GM21423 (cell line): ENCODE data around the gene LAMB4.
A peak's percentile ranks its signal among the peaks of the same experiment; 100 is the strongest.

Experiments used
- ATAC-seq: cut with Tn5 transposase; IDR thresholded peaks from one replicate; pipeline ENCODE4 v1.9.1; 2021; ENCODE audit warnings: mild to moderate bottlenecking, moderate library complexity; ENCODE audit not compliant: unreplicated experiment

LAMB4 gene

DNA sequence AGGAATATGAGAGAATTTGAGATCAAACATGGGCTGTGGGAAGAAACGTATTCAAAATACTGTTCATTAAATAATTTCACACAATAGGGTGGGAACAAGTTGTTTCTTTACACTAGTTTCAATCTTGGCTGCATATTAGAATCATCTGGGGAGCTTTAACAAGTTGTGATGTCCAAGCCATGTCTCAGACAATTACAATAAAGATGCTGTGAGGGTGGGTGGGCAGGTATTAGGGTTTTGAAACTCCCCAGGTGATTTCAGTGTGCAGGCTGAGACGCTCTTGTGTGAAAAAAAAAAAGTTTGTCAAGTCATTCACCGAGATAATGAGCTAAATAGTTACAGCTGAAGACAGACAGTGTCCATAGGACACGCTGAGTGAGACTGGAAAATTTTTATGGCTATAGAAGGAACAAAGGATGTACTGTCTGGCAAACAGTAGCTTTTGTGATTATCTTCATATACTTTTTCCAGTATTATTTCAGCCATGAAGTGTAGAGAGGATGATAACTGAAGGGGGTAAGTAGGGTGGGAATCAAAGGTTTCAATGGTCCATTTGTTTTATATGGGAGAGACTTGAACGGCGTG, 12.6 kb upstream of the LAMB4 start:
- ATAC-seq, result no peak

DNA sequence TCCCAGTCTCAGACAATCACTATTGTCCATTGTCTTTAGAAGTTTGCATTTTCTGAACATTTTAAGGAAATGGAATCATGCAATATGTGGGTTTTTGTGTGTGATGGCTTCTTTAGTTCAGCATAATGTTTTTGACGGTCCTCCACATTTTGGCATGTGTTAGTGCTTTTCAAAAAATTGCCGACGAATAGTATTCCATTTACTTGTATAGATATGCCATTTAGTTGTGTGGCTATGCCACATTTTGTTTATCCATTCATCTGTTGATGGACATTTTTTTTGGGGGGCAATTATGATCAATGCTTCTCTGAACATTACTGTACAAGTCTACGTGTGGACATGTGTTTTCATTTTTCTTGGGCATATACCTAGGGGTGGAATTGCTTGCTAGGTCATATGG, 12.0 kb upstream of the LAMB4 start:
- ATAC-seq, result no peak

DNA sequence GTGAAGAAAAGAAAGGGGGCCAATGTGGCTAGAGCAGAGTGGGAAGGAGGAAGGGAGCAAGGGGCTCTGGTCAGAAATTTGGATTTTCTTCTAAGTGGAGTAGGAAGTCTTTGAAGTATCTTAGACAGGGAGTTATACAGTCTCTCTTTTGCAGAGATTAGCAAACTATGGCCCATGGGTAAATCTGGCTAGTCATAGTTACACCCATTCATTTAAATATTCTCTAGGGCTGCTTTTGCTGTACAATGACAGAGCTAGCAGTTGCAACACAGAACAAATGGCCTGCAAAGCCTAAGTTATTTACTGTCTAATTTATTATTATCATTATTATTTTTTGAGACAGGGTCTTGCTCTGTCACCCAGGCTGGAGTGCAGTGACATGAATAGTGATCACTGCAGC, 10.5 kb upstream of the LAMB4 start:
- no peak for ATAC-seq

DNA sequence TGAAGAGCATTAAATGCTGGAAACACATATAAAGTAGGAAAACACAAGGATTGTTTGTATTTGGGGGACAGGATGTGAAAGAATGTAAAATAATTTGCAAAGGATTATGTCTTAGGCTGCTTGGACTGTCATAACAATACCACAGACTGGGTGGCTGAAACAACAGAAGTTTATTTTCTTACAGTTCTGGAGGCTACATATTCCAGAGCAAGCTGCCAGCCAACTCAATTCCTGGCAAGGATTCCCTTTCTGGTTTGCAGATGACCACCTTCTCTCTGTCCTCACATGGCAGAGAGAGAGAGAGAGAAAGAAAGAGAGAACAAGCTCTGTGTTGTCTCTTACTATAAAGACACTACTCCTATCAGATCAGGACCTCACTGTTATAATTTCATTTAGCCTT, 8.8 kb upstream of the LAMB4 start:
- ATAC-seq, result no peak

DNA sequence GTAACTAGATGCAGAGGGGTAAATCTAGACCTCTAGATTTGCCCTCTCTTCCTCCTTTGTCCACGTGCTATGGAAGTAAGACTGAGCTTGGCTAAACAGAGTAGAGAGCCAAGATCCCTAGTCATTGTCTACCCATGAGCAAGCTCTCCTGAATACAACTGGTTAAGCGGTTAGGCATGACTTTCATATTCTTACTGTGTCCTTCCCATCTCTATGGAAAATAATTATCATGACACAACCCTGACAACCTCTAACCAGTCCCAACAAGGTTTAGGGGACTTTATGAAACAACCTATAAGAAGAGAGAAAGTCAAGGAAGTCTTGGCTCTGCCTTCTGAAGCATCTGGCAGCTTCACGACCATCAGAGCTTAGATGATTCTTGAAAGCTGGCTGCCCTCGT, 7.8 kb upstream of the LAMB4 start:
- no peak for ATAC-seq

DNA sequence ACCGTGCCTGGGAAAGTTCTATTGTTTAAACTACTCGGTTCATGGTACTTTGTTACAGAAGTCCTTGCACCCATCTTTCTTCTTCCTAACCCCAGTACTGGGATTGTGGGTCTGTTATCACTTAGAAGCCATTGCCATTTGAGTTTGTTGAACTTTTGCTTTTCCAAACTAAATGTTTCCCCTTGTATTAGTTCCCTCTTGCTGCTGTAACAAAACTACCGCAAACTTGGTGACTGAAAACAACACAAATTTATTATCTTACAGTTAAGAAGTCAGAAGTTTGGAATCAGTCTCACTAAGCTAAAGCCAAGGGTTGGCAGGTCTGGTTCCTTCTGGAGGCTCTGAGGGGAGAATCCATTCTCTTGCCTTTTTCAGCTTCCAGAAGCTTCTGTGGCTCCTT, 6.9 kb upstream of the LAMB4 start:
- ATAC-seq, result no peak

DNA sequence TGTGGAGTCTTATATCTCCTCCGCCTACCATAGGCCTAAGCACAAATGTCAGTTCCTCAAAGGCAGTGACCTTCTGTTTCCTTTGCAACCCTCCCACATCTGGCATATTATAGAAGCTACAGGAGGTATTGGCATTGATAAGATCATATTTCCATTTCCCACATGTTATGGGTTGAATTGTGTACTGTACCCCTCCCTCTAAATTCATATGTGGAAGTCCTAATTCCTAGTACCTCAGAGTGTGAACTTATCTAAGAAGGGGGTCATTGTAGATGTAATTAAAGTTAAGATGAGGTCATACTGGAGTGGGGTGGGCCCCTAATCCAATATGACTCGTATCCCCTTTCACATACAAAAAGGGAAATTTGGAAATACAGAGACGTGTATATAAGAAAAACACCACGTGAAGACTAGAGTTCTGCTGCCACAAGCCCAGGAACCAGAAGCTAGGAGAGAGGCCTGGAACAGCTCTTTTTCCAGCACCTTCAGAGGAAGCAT, 6.1 kb upstream of the LAMB4 start:
- ATAC-seq, result peak; percentile 14

DNA sequence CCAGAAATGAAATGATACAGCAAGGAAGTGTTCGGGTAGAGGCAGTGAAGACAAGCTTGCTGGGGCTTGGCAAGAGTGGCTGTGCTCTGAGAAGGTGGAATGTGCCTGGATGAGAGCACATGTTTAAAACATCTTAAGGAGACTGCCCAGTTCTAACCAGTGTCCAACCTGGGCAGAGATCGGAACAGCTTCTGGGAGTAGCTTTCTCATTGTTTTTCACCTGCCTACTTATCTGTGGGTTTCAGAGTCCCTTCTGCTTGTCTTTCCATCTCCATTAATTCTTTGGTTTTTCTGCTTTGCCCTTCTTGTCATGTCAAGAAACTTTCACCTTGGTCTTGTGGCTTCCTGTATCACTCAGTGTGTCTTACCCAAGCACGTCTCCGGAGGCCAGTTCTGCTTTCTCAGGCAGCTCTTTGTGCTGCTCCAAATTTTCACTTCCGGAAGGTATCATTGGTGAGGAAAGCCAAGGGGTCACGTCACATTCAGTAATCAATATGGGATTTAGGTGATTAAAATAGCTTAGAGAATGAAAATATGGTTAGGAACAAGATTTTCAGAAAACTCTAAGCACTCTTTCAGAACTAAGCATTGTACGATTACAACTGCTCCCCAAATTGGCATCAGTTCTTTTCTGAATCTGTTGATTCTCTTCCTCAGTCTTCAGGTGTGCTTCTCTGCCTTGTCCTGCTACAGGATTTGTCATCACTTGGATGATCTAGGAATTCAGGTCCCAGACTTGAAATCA, 5.5 kb upstream of the LAMB4 start:
- ATAC-seq, result peak; percentile 95

DNA sequence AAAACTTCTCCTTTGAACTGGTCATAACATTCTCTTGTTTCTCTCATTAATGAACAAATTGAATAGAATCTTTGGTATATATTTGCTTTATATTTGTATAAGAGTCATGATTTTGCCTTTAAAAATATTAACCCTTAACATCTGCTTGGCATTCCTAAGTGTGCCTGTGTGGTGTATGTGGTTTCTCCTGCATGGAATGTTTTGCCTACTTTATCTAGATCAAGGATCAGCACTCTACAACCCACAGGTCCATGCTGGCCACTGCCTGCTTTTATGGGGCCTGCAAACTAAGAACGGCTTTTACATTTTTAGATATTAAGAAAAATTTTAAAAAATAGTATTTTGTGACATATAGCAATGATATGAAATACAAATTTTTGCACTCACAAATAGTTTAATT, 4.3 kb upstream of the LAMB4 start:
- no peak for ATAC-seq

DNA sequence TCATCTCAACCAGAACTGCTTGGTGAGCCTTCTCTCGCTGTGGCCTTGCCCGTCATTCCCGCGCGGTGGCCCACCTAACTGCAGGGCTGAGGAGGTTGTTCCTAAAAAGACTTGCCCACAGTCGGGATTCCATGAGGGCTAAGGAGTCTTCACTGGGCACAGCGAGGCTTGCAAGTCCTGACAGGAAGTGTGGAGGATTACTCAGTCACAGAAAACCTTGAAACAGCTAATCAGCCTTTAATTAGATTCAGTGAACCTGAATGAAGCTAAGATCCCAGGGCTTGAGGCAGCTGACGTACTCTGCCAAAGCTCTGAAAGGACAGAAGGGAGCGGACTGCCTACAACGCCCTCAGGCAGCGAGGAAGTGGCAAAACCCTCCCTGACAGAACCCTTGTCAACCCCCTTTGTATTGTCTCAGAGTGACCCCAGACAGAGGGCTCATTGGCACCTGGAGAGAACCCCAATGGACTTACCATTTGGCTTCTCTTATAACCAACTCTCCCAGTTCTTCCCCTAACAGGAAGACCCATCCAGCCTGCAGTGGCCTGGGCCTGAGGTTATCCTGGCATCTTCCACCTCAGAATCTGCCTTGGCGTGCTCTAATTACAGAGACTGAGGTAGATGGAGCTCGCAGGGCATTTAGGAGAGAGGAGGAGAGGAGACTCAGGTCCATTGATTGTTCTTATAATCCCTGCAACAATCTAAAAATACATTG, 2.5 kb upstream of the LAMB4 start:
- ATAC-seq, result no peak

DNA sequence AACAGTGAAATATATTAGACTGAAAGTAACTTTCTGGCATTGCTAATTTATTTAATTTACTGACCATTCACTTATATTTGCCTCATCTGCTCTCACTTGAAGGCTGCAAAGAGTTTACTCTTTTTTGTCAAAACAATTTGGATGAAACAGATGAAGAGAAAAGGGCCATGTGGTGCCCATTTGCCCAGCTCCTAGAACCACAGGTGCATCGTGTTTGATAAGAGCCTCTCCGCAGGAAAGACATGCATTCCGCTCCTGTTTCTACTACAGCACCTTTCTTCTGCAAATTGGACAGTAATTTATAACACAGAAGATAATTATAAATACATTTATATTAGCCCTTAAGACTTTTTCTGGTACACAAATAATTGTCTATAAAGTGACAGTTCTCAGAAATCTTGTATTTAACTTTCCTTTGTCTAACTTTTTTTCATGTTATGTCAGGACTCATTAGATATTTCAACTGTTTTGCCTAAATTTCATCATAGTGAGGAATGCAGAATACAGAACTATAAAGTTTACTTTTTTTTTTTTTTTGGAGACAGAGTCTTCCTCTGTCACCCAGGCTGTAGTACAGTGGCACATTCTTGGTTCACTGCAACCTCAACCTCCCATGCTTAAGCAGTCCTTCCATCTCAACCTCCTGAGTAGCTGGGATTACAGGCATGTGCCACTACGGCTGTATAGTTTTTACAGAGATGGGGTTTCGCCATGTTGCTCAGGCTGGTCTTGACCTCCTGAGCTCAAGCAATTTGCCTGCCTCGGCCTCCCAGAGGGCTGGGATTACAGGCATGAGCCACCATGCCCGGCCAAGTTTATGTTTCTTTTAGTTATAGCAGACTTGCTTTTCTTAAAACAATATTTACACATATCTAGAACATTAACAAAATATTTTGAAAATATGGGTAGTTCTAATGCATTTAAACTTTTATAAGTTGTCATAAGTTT, 869 bp downstream of the LAMB4 start:
- ATAC-seq, result no peak

DNA sequence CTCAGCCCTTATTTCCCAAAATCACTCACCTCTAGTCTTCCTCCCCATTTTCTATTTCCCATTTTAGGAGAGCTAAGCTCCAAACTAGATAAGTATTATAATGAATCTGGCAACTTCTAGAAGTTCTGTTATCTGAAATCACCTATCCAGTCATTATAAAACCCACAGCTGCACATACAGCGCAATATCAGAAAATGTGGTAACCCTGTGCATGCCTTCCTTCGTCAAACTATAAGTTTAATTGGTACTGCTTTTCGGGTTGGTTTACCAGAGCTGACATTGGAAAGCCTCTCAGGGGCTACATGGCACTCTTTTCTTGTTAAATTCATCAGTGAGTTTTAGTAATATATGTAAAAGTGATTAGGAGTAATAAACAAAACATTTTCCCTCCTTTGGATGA, 1.6 kb downstream of the LAMB4 start:
- no peak for ATAC-seq

DNA sequence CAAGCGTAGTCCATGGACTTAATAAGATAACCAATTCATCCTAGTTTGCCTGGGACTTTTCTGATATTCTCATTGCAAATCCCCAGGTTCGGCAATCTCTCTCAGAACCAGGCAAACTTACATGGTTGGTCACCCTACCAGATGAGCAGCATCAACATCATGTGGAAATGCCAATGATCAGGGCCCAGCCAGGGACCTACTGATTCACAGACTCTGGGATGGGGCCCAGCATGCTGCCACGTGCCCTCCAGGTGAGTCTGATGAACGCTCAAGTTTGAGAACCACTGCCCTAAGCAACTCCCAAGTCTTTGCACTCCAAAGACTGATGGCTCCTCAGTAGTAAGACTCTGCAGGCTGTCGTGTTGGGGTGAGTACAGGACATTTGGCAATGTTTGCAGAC, 2.7 kb downstream of the LAMB4 start:
- ATAC-seq, result no peak

DNA sequence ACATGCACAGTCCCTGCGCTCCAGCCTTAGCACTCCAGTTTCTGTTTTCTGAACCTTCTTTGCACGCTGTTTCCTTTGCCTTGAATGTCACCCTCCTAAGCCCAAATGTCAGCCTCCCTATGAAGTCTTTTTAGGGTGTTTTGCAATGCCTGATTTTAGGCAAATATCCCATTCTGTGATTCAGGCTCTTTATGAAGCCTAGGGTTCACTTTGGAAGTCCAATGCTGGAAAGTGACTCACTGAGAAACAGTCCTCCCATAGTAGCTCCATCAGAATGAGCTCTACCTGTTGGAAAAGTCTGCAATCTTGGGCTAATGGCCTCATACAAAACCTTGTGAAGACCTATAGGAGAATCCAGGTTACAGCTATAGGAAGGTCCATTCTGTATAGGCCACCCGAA, 5.3 kb downstream of the LAMB4 start:
- no peak for ATAC-seq

DNA sequence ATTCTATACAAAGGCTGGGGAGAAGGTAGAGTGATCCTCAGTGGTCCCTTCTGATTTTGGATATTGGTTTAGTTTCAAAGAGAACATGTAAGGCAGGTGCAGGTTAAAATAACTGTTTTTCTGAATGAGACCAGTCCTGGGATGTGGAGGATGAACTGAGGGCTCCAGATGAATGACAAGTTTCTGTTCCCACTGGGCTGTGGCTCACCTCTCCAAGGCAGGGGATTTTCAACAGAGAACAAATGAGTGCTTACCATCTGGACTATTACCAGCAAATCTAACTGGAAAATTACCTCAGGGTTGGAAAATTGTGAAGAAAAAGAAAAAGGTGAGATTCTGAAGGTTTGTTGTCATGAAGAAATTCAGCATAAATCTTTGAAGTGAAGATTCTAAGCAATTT, 8.0 kb downstream of the LAMB4 start:
- ATAC-seq, result no peak

DNA sequence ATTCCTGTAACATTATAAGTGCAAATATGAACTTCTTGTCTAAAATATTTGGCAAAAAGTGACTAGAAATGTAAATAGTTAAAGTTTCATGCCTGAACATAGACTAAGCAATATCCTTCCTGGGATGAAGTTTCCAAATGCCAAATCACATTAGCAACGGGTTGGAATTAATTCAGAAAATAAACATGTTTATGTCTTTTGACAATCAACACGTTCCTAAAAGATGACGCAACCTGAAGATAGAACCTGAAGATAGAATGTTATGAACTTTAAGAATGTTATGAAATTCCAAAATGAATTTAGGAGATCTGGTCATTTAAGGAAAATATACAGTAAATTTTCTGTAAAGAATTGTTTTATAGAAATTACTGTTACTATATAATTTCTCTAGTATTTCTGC, 9.2 kb downstream of the LAMB4 start:
- no peak for ATAC-seq

DNA sequence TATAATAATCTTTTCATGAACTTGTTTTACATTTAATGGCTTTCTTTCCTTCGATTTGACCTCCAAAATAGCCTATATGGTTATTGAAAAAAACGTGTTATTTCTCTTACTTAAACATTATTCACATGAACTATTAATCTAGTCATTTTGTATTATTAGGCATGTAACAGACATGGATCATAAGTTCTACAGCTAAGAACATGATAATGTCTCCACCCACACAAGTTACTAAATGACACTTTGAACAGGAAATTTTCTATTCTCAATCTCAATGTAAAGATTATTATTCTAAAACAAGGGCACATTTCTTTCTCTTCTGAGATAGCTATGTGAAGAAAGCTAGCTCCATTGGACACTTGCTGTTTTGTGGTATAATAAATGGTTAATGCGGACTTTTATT, 10.0 kb downstream of the LAMB4 start:
- ATAC-seq, result no peak

DNA sequence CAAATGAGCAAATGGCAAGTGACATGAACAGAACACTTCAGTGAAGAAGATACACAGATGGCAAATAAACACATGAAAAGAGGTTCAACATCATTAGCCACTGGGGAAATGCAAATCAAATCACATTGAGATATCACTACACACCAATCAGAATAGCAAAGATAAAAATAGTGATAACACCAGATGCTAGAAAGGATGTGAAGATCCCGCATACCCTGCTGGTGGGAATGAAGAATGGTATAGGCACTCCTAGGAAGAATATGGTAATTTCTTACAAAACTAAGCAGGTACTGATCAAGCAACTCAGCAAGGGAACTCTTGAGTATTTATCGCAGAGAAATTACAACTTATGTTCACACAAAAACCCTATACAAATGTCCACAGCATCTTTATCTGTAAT, 11.2 kb downstream of the LAMB4 start:
- no peak for ATAC-seq

DNA sequence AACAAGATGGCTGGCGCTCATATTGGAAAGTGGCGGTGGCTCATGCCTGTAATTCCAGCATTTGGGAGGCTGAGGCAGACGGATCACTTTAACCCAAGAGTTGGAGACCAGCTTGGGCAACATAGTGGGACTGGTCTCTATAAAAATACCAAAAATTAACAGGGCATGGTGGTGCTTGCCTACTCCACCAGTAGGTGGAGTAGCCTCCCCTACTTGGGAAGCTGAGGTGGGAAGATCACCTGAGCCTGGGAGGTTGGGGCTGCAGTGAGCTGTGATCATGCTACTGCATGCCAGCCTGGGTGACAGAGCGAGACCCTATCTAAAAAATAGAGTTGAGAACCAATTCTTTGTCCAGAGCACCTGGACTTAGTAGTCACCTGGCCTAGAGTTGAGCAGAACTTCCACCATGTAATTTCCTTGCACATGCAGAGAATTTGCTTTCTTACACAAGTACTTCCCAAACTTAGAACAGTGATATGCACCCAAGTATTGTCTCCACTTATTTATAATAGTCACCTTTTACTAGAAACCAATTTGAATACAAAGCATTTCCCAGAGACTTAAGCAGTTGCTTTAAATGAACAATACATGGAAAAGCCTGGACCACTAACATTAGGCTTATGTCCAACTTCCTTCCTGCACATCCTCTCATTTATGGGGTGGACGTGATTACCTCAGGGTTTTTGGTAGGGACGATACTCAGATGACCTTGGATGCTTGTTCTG, 15.9 kb downstream of the LAMB4 start:
- ATAC-seq, result peak; percentile 90

DNA sequence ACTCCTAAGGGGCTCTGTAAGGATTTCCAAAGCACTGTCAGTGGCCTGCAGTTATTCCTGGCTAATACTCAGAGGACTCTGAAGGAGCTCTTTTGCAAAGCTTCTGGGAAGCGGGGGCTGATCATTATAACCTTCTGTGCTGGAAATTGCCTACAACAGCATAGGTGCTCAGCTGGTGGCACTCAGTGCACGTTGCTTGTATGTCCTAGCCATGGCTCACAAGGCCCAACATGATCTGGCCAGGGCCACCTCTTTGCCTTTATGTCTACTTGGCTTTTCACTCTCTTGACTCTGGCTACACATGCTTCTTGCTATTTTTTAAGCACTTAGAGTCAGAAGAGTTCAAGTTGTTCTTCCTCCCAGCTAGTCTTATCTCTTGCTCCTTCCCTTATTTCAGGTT, 17.5 kb downstream of the LAMB4 start:
- no peak for ATAC-seq
